Activated CD4-positive, alpha-beta T cell treated with anti-CD3 and anti-CD28 coated beads for 48 hours (primary cell): ENCODE results near the gene PRDM2.

Experiments used
- DNase-seq: peaks from one replicate; pipeline ENCODE4 v3.0.0-alpha.2; 2020

Gene PRDM2

DNA sequence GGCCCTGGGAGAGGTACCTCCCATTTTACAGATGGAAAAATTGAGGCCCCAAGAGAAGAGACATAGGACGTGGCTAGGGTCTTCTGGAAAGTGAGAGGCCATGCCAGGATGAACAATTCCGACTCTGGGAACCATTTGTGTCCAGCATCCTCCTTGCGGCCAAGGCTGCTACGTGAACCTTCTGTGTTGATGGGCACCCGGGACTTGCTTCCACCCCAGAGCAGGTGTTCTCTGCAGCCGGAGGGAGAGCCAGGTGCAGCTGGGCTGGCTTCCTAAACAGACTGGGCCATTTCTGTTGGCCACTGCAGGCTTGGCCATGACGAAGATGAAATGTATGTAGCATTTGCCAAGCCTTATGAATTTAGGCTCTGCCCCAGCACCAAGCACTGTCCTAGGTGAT is 118.9 kb downstream of the PRDM2 start:
- no peak for DNase-seq

DNA sequence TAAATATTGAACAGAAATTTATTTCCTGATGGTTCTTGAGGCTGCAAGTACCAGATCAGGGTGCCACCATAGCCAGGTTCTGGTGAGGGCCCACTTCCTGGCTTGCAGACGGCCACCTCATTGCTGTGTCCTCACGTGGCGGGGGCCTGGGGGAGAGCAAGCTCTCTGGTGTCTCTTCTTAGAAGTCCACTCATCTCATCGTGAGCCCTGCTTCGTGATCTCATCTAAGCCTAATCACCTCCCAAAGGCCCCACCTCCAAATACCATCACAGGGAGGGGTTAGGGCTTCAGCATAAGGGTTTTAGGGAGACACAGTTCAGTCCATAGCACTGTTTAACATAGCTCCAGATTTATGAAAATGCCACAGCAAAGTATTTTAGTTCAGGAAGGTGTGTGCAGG is 119.7 kb downstream of the PRDM2 start:
- DNase-seq, result no peak

DNA sequence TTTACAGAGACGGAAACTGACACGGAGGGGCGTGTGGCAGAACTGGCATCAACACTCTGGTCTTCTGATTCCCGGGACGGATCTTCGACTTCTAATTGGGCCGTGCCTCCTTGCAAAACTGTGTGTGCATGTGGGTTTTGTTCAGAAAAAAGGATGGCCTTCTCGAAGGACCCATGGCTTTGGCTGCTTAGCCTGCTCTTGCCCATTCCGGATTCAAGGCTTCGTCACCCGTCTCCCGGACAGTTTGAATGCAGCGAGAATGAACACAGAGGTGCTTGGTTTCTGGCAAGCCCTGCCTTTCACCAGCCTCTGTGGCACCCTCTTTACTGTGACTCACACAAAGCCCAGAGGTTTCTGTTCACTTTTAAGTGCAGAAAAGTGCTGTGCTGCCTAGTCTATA is 120.1 kb downstream of the PRDM2 start:
- no peak for DNase-seq

DNA sequence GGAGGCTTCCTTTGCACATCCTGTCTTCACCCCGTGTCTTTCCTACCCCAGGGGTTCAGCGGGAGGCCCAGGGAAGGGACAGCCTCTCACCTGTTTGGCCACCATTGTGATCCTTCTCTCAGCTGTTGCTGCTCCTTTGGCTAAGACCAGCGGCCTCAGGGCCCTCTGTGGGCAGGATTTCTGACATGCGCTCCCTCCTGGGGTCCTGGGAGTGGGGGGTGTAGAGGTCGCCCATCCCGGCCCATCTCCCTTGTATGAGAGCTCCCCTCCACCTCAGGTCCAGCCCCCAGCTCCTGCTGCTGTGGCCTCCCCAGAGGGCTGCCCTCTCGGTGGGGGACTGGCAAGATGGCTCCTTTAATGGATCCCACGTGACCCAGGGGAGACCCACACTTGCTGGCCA is 120.5 kb downstream of the PRDM2 start:
- DNase-seq, result no peak

DNA sequence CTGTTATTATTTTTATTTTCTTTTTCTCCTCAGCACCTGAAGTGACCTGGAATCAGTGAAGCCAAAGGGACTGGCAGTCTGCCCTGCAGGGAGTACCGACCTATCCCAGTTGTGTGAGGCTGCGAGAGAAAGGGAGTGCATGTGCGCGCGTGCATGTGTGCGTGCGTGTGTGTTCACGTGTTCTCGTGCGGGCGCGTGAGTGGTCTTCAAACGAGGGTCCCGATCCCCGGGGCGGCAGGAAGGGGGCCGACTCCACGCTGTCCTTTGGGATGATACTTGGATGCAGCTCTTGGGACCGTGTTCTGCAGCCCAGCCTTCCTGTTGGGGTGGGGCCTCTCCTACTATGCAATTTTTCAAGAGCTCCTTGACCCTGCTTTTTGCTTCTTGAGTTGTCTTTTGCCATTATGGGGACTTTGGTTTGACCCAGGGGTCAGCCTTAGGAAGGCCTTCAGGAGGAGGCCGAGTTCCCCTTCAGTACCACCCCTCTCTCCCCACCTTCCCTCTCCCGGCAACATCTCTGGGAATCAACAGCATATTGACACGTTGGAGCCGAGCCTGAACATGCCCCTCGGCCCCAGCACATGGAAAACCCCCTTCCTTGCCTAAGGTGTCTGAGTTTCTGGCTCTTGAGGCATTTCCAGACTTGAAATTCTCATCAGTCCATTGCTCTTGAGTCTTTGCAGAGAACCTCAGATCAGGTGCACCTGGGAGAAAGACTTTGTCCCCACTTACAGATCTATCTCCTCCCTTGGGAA is 123.3 kb downstream of the PRDM2 start:
- no peak for DNase-seq

DNA sequence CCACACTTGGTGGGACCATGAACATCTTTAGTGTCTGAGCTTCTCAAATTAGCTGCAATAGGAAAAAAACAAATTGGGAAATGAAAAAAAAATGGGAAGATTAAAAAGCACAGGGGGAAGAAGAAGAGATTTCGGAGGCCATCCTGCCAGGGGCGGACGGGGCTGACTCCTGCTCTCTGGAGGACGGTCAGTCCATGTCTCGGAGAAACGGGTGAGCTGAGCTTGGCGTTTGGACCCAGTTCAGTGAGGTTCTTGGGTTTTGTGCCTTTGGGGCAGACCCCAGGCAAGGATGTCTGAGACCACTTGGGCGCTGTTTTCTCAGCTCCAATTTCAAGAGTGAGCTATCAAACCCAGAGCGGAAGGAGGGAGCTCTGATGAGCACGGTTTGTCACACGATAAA is 123.9 kb downstream of the PRDM2 start:
- no peak for DNase-seq

DNA sequence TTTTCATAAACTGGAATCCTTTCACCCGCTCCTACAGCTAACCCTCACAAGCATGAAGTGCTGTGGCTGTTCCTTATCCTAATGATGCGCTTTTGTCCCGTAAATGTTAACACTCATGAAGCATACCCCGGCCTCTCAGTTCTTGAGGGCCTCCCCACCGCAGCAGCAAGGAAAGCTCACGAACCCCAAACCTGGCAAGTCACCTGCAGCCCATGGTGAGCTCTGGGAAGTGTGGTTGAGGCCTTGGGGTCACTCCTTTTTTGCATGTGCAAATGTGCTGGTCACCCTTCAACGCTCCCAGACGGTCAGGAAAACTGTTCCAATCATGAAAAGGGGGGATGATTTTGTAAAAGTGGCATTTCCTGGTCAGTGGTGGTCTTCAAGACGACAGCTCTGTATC is 124.6 kb downstream of the PRDM2 start:
- DNase-seq, result no peak

DNA sequence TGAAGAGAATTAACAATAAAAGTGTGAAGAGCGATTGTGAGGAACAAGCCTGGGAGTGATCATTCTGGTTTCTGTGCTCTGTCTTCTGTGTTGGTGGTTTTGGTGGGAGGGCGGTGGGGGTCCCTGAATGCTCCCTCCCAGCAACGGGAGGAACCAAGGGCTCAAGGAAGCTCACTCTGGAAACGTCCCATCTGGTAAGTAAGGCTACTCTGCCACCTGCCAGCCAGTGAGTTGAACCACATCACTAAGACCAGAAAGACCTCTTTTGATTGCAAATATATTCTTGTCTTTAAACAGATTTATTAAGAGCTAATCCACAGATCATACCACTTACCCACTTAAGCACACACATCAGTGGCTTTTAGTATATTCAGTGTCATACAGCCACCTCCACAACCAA is 125.0 kb downstream of the PRDM2 start:
- no peak for DNase-seq

DNA sequence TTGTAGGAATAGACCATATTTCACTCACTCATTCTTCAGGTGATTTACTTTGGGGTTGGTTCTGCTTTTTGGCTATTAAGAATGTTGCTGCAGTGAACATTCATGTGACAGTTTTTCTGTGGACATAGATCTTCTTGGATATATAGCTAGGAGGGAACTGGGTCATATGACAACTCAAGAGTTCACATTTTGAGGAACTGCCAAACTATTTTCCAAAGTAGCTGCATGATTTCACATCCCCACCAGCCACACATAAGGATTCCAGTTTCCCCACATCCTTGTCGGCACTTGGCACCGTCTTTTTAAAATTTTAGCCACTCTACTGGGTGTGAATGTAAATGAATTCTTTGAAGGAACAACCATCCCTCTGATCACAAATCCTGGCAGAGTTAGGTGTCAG is 126.0 kb downstream of the PRDM2 start:
- DNase-seq, result no peak

DNA sequence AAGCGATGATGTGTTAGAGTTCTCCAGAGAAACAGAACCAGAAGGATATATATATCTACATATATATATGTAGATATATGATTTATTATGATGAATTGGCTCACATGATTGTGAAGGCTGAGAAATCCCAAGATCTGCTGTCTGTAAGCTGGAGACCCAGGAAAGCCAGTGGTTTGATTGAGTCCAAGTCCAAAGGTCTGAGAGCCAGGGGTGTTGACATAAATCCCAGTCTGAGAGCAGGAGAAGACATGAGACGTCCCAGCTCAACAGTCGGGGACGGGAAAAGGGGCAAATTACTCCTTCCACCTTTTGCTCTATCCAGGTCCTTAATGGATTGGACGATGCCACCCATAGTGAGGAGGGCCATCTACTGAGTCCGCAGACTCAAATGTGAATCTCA is 126.6 kb downstream of the PRDM2 start:
- DNase-seq, result no peak

DNA sequence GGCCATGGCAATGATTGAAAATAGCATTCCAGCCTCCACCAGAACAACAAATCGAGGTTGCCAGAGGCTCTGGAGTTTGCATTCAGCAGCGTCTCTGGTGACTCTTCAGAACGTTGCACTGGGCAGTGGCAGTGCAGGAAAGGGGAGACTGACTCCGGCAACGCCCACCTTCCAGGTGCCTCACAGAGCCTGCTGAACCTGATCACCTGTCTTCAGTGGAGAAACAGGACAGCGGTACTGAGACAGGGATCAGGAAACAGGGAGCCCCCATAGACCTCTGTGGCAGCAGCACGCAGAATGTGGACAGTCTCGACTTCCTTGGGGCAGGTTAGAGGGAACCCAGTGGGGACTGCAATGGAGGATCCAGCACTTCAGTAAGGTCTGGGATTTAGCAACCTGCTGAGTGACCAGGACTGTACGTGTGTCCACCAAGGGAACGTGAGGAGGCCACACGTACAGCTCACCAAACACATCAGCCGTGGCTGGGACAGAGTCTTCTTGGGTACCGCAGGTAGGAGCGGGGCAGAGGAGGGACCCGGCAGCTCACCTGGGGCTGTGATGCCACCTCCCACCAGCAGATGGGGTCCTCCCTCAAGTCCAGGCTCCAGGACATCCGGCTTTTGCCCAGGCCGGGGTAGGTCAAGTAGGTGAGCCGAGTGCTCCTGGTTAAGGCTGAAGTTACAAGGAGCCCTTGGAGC is 128.6 kb downstream of the PRDM2 start:
- DNase-seq, result peak; percentile 66

DNA sequence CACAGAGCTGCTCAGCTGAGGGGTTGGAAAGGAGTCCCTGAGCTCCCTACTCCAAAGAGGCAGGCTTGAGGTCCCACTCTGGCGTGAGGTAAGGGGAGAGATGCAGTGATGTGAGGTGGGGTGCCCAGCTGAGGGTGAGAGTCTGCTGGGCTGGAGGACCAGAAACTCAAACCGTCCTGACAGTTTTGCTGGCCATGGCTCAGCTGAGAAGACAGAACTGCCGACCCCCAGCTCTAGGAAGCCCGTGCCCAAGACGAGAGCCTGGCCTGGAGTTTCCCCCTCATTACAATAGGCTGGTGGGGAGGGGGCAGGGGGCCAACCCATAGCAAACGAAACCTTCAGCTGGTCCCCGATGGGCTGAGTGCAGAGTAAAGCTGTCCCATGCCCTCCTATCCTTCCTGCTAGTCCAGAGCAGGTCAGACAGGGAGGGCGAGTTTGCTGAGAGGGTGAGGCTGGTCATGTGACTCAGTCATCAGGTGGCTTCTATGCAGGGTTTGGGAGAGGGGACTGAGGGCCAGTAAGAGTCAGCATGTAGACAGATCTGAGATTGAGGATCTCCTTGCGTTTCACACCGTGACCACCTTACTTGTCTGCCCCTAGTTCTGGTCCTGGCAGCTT is 129.3 kb downstream of the PRDM2 start:
- no peak for DNase-seq

DNA sequence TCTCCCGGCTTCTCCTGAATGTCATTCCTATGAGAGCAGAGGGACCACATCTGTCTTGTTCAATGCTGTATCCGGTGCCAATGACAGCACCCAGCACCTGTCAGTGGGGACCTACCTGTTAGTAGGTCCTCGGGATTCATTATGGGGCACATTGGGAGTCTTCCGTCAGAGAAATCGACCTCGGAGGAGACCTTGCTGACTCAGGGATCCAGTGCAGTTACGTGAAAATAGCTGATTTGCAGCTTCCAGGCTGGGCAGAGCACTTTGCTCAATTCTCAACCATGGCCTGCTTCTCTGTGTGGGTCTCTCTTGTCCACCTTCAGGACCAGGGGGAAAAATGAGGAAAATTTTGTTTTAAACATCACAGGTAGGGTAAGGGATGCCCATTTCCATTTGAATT is 130.2 kb downstream of the PRDM2 start:
- DNase-seq, result no peak

DNA sequence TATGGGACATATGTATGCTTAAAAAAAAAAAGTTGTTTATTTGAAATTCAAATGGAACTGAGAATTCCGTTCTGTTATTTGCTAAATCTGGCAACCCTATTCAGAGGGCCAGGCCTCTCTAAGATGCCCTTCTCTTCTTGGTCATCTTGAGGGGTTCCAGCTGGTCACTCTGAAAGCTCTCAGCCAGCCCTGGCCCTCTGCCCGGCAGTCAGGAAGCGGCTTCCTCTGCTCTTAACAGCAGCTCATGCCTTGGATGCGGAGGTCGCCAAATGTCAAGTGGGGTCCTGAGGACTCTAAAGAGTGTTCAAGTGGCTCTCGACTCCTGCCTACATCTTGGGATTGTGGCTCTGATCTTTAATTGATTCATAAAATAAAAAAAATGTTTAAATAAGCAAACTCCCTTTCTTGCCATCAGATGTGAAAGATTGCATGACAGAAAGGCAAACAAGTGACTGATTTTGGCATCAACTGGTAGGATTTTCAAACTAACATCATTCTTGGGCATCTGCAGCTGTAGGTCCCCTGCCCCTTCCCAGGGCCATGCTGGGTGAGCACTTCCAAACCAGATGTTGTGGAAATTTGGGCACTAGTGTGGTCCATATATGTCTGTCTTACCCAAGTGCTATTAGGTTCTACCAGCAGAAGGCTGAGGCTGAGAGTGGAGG is 130.8 kb downstream of the PRDM2 start:
- no peak for DNase-seq

DNA sequence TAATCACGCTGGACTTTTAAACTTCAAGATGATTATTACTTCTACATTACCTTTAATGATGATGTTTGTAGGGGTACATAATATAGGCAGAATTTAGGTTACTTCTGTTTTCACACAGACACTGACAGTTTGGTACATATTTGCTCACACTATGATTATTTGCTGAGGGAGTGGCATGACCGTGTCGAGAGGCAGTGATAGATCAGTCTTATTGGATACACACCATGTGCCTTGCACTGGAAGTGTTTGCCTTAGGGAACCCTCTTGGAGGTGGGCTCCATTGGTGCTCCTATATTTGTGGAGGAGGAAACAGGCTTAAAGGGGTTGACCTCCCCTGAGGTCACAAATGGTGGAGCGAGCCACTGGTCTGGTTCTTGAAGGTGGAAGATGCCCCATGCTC is 132.1 kb downstream of the PRDM2 start:
- DNase-seq, result no peak

DNA sequence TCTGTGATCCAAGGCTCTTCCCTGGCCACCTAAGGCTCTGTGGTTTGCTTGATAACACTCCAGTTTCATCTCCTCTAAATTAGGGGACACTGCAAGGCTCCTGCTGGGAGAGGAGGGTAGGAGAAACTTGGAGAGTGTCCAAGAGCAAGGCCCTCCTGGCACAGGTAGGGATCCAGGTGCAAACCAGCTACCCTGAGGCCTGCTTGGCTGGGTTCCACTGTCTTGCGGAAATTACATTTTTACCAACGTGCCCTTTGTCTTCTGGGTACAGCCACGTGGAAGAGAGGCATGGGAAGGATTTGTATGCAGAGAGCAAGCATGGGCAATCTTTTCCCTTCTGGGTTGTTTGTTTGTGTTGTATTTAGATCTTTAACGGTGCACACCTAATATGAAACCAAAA is 132.5 kb downstream of the PRDM2 start:
- no peak for DNase-seq

DNA sequence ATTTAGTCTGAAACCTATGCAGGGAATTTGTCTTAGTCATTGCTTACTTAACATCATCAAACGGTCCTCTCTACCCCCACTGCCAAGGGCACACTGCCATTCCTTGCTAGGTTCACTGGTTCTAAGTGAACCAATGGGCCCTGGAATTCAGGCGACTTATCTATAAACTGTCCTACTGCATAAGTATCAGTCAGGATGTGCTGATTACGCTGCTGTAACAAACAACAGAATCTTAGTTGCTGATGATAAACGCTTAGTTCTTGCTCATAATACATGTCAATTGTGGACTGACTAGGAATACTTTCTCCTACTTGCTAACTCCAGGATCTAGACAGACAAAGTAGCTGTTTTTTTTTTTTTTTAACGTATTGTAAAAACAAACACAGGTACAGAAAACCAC is 136.1 kb downstream of the PRDM2 start:
- DNase-seq, result no peak

DNA sequence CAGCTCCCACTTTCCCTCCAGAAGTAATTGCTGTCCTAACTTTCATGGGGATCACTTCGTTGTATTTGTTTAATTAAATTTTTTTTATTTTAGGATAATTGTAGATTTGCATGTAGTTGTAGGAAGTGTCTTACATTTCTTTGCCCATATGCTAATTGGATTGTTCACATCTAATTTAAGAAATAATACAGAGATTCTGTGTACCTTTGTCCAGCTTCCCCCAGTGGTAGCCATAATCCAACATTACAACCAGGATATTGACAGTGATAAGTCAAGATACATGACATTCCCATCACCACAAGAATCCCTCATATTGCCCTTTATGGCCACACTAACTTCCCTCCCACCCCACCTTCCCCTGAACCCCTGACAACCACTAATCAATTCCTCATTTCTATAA is 136.6 kb downstream of the PRDM2 start:
- no peak for DNase-seq

DNA sequence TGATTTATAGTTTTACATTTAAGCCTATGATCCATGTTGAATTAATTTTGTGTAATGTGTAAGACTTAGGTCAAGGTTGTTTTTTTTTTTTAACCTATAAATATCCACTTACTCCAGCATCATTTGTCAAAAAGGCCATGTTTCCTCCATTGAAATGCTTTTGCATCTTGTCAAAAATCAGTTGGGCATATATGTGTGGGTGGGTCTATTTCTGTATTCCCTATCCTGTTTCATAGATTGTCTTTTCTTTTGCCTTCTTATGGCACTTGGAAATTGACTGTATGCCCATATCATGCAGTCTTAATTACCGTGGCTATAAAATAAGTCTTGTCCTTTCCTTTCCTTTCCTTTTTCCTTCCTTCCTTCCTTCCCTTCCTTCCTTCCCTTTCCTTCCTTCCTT is 138.2 kb downstream of the PRDM2 start:
- no peak for DNase-seq

DNA sequence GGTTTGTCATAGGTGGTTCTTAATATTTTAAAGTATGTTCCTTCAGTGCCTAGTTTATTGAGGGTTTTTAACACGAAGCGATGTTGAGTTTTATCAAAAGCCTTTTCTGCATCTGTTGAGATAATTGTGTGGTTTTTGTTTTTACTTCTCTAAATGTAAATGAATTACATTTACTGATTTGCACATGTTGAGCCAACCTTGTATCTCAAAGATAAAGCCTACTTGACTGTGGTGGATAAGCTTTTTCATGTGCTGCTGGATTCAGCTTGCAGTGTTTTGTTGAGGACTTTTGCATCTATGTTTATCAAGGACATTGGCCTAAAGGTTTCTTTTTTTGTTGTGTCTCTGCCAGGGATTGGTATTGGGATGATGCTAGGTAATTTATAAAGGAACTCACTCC is 142.5 kb downstream of the PRDM2 start:
- no peak for DNase-seq

DNA sequence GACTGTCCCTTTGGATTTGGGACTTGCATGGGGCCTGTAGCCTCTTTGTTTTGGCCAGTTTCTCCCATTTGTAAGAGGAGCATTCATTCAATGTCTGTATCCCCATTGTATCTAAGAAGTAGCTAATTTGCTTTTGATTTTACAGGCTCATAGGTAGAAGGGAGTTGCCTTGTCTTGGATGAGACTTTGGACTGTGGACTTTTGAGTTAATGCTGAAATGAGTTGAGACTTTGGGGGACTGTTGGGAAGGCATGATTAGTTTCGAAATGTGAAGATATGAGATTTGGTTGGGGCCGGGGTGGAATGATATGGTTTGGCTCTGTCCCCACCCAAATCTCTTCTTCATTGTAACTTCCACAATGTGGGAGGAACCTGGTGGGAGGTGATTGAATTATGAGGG is 151.7 kb downstream of the PRDM2 start:
- no peak for DNase-seq

DNA sequence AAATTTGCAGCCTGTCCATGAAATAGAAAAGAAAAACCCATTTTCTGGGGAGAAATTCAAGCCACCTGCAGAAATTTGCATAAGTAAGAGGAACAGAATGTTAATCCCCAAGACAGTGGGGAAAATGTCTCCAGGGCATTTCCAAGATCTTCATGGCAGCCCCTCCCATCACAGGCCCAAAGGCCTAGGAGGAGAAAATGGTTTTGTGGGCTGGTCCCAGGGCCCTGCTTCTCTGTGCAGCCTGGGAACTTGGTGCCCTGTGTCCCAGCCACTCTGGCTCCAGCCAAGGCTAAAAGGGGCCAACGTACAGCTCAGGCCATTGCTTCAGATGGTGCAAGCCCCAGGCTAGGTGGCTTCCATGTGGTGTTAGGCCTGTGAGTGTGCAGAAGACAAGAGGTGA is 155.6 kb downstream of the PRDM2 start:
- no peak for DNase-seq

DNA sequence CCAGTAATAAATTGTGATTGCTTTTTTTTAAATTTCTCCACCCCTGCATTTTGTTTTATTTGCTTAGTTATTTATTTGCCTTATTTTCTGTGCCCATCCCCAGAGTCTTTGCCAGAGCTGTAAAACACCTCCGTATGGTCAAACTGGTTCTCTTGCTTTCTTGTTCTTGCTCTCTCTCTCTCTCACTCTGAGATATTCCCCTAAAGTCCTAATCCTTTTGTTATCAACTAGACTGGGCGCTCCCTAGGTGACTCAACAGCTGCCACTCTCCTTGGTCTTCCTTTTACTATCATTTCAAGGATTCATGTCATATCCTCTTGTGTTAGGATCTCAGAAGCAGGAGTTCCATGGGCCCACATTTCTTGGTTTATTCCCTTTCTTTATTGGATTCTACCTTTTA is 160.0 kb downstream of the PRDM2 start:
- DNase-seq, result no peak

DNA sequence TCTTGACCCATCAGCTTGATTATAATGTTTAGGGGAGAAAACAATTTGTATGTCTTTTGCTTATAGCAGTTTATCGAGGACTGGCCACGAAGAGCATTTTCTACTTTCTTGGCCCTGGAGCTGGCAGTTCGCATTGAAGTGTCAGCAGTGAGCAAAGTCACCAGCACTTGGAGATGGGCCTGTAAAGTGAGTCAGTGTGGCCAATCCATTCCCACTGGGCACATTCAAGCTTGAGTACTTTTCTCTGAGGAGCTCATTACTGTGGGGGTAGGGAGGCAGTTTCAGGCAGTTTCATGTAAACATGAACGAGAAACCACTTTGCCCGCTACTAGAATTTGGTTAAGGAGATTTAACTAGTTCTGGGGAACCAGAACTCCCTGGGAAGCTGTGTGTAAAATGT is 164.8 kb downstream of the PRDM2 start:
- no peak for DNase-seq
